G401.6 (cell line): ENCODE data around the gene DLGAP1.

ENCODE experiments used
- FAIRE-seq: peaks from 2 replicates; lab custom pipeline; 2012; peaks lifted over from hg19 to GRCh38; lab: Jason Lieb, UNC

The DLGAP1 gene

GRCh38 chr18:3577281-3577855, 877.7 kb downstream of the DLGAP1 start:
- FAIRE-seq = no peak

GRCh38 chr18:3572761-3573160, 882.3 kb downstream of the DLGAP1 start:
- FAIRE-seq = peak; percentile 74

GRCh38 chr18:3566851-3567250, 888.3 kb downstream of the DLGAP1 start:
- FAIRE-seq = no peak

- FAIRE-seq = peak; percentile 51
Observed at GRCh38 chr18:3560755-3561154, 894.4 kb downstream of the DLGAP1 start.

- FAIRE-seq = no peak
Observed at GRCh38 chr18:3554811-3555427, 900.2 kb downstream of the DLGAP1 start.

GRCh38 chr18:3554091-3554601, 901.0 kb downstream of the DLGAP1 start:
- no peak for FAIRE-seq

GRCh38 chr18:3552305-3552704, 902.8 kb downstream of the DLGAP1 start:
- FAIRE-seq = no peak

GRCh38 chr18:3547891-3548615, 907.1 kb downstream of the DLGAP1 start:
- no peak for FAIRE-seq

- no peak for FAIRE-seq
Observed at GRCh38 chr18:3546106-3546505, 909.0 kb downstream of the DLGAP1 start.

- FAIRE-seq = no peak
Observed at GRCh38 chr18:3544537-3544936, 910.6 kb downstream of the DLGAP1 start.

- no peak for FAIRE-seq
Observed at GRCh38 chr18:3541549-3542386, 913.3 kb downstream of the DLGAP1 start.

- FAIRE-seq = no peak
Observed at GRCh38 chr18:3540805-3541548, 914.1 kb downstream of the DLGAP1 start.

- FAIRE-seq = no peak
Observed at GRCh38 chr18:3538954-3539617, 916.0 kb downstream of the DLGAP1 start.

- FAIRE-seq = no peak
Observed at GRCh38 chr18:3538456-3538855, 916.7 kb downstream of the DLGAP1 start.

GRCh38 chr18:3530807-3531206, 924.3 kb downstream of the DLGAP1 start:
- no peak for FAIRE-seq

GRCh38 chr18:3529601-3530000, 925.5 kb downstream of the DLGAP1 start:
- FAIRE-seq = no peak

- no peak for FAIRE-seq
Observed at GRCh38 chr18:3529077-3529476, 926.0 kb downstream of the DLGAP1 start.

- FAIRE-seq = no peak
Observed at GRCh38 chr18:3528231-3528630, 926.9 kb downstream of the DLGAP1 start.

- FAIRE-seq = no peak
Observed at GRCh38 chr18:3526421-3527354, 928.4 kb downstream of the DLGAP1 start.

- FAIRE-seq = no peak
Observed at GRCh38 chr18:3525870-3526420, 929.2 kb downstream of the DLGAP1 start.
